Measurements from ENCODE around the gene CNIH2.
A peak's percentile ranks its signal among the peaks of the same experiment; 100 is the strongest.
"Not testable (repeated sequence)": the region's sequence is repeated elsewhere in the genome, so short reads cannot be mapped to it uniquely, and the experiment has no call there.

Gene CNIH2

DNA sequence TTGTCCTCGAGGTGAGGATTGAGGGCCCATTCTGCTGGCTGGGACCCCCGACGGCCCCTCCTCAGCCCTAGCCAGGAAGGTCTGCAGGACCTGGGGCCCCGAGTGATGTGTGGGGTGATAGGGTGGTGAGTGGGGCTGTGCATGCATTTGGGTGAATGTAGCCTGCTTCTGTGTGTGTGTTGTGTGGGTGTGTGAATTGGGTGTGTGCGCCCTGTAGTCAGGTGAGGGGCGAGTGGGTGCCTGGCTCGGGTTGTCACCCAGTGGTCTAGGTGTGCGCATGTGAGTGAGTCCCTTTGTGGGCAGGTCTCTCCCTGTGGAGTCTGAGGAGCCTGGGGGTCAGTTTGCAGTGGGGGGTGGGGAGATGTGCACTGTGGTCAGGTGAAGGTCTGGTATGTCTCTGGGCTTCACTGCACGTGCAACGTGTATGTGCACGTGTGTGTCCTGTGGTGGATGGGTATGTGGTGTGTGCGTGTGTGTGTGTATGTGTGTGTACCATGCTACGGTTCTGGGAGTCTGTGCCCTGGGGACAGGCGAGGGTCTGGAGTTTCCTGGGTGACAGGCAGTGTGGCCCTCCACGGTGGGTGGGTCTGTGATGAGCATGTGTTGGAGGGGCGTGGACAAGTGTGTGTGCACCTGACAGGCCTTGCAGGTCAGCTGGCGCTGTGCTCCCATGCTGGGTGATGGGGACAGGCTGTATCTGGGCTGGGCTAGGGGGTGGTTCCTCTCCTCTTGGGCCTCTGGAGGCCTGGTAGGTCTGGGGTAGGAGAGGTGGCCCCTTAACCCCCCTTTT lies 14.8 kb downstream of the CNIH2 start:
- no peak for DNase-seq

DNA sequence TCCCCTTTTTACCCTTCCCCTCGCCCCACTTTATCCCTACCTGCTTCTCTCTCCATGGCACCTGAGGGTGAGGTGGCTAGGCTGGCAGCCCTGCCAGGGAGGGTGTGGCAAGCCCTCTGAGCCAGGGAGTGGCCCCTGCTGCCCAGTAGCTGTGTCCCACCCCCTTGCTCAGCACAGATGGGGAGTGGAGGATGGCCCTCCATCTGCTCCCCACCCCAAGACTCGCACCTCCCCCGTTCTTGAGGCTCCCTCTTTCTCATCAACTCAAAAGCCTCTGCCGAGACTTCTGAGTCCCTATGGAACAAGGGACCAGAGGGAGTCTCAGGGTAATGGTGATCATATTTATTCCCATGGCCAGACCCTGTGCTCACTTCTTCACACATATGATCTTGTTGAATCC lies 15.4 kb downstream of the CNIH2 start:
- DNase-seq: no peak

DNA sequence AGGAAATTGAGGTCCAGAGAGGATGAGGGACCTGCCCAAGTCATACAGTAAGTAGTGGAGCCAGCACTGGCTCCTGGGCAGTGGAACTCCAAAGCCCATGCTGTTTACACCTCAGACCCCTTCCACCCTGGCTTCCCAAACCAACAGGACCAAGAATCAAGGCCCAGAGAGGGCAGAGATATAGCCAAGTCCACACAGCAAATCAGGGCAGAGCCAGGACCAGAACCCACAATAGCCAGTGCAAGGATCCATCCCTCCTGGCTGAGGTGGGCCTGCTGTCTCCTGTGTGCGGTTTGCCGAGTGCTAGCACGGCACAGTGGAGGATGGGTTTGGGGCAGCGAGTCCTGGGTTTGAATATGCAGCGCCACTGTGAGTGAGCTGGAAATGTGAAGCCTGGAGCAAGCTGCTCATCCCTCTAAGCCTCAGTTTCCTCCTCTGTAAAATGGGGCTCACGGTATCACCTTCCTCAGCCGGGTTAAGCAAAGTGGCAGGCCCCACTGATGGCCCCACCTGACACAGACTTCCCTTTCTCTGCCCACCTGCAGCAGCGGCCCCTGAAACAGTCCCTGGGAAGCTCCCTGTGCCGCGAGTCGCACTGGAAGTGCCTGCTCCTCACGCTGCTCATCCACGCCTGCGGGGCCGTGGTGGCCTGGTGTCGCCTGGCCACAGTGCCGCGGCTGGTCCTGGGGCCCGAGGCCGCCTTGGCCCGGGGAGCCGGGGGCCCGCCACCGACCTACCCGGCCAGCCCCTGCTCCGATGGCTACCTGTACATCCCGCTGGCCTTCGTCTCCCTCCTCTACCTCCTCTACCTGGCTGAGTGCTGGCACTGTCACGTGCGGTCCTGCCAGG lies 16.0 kb downstream of the CNIH2 start:
- no peak for DNase-seq

DNA sequence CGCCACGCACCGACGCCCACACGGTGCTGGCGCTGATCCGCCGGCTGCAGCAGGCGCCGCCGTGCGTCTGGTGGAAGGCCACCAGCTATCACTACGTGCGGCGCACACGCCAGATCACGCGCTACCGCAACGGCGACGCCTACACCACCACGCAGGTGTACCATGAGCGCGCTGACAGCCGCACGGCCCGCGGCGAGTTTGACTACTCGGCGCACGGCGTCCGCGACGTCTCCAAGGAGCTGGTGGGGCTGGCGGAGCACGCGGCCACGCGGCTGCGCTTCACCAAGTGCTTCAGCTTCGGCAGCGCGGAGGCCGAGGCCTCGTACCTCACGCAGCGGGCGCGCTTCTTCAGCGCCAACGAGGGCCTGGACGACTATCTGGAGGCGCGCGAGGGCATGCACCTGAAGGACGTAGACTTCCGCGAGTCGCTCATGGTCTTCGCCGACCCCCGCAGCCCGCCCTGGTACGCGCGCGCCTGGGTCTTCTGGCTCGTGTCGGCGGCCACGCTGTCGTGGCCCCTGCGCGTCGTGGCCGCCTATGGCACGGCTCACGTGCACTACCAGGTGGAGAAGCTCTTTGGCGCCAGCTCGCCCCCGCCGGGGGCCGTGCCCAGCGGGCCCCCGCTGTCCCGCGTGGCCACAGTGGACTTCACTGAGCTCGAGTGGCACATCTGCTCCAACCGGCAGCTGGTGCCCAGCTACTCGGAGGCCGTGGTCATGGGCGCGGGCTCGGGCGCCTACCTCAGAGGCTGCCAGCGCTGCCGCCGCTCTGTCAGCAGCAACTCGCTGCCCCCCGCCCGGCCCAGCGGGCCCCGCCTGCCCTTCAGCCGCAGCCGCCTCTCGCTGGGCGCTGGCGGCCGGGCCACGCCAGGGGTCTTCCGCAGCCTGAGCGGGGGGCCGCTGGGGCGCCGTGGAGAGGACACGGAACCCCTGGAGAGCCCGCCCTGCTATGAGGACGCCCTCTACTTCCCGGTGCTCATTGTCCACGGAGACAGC lies 16.9 kb downstream of the CNIH2 start:
- DNase-seq: no peak

DNA sequence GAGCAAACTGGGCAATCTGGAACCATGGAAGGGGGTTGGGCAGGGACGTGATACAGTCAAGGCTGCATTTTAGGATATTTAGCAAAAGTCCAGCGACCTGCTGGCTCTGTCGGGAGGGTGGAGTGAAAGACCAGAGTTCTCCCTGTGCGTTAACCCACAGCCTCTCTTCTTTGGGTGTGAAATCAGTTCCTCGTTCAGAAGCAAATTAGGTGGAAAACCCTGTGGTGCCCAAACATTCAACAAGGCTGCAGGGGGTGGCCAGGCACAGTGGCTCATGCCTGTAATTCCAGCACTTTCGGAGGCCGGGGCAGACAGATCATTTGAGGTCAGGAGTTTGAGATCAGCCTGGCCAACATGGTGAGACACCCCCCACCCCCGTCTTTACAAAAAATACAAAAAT lies 19.6 kb downstream of the CNIH2 start:
- no peak for DNase-seq

DNA sequence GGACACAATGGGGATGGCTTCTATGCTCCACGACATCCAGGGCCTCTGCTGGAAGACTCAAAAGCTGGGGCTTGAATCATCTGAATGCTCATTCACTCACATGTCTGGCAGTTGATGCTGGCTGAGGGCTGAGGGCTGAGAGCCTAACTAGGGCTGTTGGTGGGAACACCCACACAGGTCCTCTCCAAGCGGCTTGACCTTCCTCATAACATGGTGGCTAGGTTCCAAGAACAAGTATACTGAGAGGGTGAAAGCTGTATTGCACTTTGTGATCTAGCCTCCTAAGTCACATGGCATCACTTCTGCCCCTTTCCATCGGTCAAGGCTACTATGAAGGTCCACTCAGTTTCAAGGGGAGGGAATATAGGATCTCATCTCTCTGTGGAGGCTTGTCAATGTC lies 21.2 kb downstream of the CNIH2 start:
- DNase-seq: no peak

DNA sequence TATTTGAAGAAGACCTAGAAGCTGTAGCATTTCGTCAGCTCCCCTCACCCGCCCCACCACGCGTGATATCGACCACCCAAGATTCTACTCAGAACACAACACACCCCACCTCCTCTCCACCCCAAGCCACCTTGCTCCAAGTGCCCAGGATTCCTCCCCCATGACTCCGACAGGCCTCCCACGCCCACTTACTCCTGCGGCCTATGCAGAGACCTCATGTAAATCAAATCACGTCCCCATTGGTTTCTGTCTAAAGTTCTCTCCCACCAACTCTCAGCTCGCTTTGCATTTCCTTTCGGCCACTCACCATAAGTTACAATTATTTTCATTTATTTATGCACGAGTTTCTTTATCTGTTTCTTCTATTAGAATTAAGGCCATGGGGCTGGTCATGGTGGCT lies 24.7 kb downstream of the CNIH2 start:
- no peak for DNase-seq

DNA sequence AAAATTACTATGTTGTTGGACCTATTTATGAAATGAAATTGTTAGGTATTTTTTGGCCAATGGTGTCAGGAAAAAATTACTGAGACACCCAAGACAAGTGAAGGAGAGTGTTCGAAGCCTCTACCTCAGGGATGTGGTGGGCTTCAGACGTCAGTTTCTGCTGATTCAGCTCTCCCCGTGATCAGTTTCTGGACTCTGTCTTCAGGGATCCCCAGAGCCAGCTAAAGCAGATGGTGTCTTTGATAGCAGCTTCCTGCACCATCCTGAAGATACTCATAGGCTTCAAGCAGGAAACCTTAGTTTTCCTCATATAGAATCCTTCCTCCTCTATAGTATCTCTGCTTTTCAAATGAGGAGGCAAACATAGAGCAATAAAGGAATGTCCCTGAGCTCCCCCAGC lies 31.5 kb downstream of the CNIH2 start:
- DNase-seq: no peak

DNA sequence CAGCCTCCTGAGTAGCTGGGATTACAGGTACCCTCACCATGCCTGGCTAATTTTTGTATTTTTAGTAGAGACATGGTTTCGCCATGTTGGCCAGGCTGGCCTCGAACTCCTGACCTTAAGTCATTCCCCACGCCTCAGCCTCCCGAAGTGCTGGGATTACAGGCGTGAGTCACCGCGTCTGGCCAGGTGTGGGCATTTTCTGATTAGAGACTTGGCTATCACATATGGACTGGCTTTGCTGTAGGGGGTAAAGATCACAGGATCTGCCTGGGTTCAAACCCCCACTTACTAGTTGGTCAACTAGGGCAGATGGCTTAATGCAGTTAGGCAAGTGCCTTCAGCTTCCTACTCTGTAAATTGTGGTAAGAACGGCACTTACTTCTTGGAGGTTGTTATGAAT lies 32.3 kb downstream of the CNIH2 start:
- no peak for DNase-seq

DNA sequence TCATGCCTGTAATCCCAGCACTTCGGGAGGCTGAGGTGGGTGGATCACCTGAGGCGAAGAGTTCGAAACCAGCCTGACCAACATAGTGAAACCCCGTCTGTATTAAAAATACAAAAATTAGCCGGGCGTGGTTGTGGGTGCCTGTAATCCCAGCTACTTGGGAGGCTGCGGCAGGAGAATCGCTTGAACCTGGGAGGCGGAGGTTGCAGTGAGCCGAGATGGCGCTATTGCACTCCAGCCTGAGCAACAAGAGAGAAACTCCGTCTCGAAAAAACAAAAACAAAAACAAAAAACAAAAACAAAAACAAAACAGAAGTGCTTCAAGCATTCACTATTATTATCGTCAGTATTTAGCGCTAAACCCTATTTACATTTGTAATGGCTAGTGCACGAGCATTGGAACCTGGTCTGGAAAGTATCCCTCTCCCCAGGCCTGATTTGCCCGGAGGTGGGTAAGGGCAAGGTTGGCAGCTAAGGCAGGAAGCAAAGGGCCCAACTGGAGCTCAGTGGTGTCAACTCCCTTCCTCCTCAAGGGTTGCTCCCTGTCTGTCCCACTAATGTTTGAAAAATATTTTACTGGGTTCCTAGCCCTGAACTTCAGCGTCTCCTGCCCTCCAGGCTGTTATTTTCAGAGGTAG lies 32.9 kb downstream of the CNIH2 start:
- DNase-seq: not testable (repeated sequence)

DNA sequence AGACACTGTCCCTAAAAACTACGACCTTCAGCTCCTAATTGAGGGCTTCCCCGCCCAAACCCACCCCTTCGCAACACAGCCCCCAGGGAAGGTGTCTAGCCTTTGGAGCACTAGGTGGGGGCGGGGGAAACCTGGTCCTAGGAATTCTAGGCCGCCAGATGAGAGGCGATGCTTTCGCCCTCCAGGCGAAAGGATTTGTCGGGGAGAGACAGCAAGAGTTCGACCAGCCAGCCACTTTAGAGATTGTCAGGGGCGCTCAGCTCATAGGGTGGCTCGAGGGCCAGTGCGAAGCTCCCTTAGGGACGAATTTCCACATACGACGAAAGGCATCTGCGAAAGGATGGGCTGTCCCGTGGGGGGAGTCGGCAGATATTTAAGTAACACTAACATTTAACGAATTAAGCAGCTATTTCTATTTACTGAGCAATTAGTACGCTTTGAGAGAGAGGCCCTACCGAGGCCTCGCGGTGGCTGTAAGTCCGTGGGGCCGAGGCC lies 33.5 kb downstream of the CNIH2 start:
- peak; percentile 76 for DNase-seq

DNA sequence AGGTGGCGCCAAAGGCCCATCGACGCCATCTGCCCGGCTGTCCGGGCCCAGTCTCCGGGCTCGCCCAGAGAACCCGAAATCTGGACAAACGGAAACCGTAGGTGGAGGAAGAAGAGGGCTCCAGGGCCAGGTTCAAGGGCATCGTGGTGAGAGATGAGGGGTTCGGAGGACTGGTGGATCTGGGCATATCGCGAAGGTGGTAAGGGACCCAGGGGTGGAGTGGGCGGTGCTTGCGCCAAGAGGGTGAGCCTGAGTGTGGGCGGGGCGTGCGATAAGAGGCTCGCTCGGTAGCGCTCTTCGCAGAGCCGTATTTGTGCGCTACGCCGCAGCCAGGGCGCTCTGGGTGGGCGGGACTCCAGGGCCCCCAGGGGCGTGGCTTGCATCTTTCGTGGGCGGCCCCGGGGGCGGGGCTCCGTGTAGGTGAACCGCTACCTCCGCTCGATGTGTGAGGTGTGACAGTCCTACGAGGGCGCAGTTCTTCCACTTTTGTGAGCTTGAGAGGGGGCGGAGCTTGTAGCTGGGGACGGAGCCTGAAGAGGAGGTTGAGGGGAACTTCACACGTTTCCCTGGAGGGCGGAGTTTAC lies 34.1 kb downstream of the CNIH2 start:
- peak; percentile 97 for DNase-seq

DNA sequence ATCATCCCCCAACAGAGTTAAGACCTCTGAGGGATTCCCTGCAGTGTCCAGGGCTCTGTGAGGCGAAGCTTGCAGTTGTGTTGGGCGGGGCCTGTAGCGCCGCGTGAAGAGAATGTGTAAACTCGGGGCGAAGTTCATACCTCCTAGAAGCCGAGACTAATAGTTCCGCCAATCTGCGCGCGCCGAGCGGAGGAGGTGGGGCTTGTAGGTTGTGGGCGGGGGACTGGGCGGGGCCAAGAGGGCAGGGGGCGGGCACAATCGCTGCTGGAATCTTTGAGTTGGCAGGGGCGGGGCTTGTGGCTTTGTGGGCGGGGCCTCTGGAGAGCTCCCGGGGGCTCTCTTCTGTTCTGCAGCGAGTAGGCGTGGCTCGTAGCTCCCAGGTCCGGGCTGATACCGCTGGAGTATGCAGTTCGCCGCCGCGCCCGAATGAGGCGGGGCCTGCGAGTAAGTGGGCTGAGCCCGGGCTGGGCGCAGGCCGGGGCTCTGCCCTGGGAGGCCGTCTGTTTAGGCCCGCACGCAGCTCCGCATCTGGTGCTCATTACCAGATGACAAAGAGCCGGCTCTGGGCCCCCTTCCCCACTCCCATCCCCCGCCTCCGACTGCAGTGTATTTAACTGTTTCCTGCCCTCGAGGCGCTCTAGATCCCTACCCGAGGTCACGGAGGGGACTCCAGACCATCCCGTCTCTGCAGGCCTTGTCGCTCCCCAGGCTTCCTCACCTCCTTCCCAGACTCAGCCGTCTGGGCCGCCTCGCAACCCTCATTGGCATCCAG lies 34.8 kb downstream of the CNIH2 start:
- peak; percentile 98 for DNase-seq

DNA sequence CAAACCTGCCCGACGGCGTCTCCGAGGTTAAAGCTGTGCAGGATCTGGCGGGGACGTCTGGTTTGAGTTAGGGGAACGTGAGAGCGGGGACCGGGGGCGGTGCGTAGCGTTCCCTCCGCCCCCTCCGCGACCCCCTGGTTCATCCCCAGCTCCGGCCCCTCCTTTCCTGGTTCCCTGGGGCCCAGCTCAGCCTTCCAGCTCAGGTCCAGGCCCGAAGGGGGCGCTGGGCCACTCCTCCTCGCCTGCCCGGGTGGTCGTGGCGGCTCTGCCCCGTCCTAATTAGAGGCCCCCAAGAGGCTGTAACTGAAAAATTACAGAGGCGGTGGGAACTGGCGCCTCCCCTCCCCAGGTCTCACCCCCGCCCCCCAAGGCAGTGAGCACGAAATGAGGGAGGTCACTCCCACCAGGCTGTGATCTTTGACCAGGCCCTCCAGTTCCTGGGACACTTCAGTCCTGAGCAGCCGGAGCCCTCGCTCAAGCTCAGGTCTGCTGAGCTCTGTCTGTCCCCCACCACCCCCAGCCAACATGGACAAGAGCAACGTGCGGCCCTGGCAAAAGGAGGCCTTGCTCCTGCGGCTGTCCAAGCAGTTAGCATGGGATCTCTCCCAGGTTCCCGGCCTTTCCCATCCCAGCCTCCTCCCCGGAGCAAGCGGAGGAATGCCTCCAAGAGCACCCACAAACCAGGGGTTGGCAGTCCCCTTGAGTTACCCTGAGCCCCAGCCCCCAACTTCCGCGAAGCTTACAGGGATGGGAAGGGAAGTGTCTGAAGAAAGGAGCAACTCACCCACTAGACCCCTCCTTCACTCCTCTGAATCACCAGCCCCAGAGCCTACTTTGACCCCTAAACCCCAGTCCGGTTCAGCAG lies 35.6 kb downstream of the CNIH2 start:
- DNase-seq: peak; percentile 76

DNA sequence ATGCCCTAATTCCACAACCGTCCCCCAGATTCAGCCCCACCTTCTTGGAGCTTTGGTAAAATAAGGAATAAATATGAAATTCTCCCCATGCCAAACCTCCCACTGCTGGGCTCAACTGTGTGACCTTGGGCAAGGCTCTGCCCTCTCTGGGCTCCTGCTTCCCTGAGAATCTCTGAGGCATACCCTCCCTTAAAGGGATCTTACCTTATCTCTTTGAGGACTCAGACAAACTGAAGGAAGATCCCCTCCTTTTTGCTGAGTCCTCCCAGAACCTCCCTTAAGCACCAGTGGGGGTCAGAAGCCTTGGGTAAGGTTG lies 36.2 kb downstream of the CNIH2 start:
- no peak for DNase-seq

DNA sequence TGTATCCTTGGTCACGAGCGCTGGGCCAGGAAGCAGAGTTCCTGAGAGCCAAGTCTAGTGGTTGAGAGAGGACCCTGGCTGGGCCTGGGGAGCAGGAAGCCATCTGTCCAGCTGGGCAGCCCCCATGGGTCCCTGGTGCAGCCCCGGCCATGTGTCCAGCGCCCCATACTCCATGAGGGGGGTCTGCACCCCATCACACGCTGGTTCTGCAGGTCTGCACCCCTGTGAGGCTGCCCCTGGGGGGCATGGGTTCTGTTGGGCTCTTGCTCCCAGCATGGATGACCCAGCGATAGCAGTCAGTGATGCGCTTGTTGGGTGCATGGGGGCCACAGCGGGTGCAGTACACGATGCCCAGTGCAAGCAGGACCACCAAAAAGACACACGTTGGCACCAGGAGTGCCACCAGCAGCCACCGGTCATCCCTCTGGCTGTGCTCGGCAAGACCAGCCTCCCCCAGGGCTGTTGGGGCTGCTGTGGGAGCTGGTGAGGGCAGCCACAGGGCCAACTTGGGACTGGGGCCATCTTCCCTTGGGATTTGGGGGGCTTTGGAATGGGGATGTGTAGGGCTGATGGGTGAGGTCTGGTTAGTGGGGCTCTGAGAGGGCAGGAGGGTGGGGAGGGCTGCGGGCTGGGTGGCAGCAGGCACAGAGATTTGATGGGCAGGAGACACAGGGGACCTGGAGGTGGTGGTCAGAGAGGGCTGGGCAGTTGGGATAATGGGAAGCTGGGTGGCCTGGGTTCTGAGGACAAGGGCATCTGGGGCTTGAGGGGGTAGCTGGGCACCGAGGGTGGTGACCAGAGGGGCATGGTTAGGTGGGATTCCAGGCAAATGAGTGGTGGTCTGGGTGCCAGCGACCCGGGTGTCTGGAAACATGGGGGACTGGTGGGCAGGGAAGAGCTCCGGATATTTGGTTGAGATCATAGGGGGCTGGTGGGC lies 36.9 kb downstream of the CNIH2 start:
- no peak for DNase-seq

DNA sequence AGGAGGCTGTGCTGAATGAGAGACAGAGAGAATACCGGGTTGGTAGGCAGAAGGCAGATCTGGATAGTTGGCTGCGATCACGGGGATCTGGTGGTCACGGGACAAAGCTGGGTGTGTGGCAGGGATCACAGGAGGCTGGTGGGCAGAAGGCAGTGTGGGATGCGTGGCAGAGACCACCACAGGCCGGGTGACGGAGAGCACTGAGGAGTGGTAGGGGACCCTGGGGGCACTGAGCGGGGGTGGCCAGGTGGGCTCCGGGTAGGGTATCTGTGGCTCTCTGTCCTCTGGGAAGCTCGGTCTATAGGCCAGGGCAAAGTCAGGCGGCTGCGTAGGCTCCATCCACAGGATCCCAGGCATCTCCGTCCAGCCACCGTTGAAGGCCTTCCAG lies 37.5 kb downstream of the CNIH2 start:
- DNase-seq: no peak

DNA sequence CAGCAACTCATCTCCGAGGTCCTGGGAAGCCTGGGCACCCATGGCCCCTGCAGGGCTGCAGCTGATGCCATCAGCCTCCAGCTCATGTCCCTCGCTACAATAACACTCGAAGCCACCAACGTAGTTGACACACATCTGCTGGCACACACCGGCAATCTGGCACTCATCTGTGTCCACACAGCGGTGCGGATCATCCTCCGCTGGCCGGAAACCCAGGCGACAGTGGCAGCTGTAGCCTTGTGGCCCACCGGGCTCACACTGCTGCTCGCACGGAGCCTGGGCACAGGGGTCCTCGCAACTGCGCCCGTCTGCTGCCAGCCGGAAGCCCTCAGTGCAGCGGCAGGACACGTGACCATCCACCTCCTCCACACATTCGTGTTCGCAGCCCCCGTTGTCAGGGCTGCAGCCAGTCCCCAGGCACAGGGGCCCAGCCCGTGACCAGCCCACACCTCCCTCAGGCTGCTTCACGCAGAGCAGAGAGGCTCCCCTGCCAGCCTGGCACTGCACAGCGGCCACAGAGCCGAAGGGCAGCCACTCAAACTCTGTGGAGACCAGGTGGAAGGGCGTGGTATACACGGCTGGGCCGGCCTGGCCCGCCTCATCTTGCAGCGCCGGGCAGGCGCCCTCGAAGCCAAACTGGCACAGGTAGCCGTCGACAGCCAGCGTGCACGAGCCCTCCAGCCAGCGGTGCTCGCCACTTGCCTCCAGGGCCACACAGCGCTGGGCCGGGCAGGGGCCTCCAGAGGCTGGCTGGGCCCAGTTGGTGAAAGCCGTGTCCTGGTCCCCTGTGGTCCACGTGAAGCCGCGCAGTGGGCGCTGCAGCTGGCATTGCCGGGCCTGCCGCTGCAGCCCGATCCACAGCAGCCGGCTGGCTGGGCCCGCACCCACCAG lies 38.2 kb downstream of the CNIH2 start:
- DNase-seq: no peak
